ENCODE measurements around the gene CUX1. TPM values are rescaled to one million over a fixed set of nuclear protein-coding genes. Genes with fewer than 3 reads are reported as not detected.

Gene CUX1
- total RNA-seq, 4 donors from 2014 or later: 52.5 to 93.6 (median 63.7) TPM

DNA sequence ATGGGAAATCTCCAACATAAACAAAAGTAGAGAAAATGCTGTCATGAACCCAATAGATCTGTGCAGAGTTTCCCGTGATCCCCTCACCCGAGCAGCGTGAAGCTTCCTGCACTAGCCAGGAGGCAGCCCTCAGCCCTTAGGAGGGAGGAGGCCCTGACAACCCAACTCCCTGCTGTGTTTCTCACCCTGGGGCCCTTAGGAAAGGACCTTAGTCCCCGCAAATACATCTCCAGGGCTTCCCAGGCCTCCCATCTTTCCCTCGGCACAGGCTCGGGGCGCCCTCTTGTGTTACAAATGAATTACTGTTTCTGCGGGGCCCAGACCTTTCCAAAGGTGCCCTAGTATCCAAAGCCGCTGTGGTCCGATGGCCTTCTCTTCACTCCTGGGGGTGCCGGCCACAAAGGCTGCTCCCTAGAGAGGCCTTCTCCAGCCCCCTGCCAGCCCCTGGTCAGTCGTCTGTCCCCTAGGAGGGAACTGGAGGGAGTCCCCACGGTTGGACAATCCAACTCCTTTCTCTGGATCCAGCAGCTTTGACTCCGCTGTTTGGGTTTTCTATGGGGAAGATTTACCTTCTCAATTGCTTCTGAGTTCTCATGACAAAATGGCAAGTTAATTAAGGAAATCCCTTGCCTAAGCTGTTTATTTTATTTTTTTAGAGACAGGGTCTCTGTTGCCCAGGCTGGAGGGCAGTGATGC is 419.3 kb downstream of the CUX1 start:
- Histone ChIP-seq H3K4me3 (no peak overlapping the region), H3K4me1 (no peaks in the 10 kb centered on the region), H3K9me3 (no peaks in the 10 kb centered on the region), H3K36me3 (peaks cover 31% of the 10 kb centered on the region), H3K27ac (no peak overlapping the region), H3K27me3 (no peaks in the 10 kb centered on the region)
- 40% methylated on average over 14 of the region's 14 CpGs for WGBS
- TF ChIP-seq, protein P1, sequence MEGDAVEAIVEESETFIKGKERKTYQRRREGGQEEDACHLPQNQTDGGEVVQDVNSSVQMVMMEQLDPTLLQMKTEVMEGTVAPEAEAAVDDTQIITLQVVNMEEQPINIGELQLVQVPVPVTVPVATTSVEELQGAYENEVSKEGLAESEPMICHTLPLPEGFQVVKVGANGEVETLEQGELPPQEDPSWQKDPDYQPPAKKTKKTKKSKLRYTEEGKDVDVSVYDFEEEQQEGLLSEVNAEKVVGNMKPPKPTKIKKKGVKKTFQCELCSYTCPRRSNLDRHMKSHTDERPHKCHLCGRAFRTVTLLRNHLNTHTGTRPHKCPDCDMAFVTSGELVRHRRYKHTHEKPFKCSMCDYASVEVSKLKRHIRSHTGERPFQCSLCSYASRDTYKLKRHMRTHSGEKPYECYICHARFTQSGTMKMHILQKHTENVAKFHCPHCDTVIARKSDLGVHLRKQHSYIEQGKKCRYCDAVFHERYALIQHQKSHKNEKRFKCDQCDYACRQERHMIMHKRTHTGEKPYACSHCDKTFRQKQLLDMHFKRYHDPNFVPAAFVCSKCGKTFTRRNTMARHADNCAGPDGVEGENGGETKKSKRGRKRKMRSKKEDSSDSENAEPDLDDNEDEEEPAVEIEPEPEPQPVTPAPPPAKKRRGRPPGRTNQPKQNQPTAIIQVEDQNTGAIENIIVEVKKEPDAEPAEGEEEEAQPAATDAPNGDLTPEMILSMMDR (IDR thresholded peaks at IDR 0.05): peak; percentile 66 to 71
- no peak for TF ChIP-seq POLR2AphosphoS5 (IDR thresholded peaks at IDR 0.05)
- TF ChIP-seq EP300 (IDR thresholded peaks at IDR 0.05): no peak
- no peak for TF ChIP-seq POLR2A (IDR thresholded peaks at IDR 0.05)
- DNase-seq (ENCODE audit: low spot score in 2 of 2): no peak

DNA sequence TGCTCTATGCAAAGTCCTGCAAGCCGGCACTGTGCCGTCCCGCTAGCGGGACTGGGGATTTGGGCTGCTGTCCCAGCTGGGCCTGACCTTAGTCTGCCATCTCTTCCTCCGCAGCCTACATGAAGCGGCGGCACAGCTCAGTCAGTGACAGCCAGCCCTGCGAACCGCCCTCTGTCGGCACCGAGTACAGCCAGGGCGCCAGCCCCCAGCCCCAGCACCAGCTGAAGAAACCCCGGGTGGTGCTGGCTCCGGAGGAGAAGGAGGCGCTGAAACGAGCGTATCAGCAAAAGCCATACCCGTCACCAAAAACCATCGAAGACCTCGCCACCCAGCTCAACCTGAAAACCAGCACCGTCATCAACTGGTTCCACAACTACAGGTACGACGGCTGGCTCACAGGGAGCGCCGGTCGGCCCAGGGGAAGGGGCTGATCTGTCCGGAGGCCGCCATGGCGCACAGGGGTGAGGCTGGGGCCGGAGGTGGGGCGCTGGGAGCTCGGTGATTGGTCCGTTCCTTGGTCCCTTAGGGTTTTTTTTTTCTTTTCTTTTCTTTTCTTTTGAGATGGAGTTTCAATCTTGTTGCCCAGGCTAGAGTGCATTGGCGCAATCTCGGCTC is 421.9 kb downstream of the CUX1 start:
- TF ChIP-seq EP300 (IDR thresholded peaks at IDR 0.05): no peak
- no peaks in the 10 kb centered on the region for H3K4me1 ChIP-seq
- no peak overlapping the region for H3K27ac ChIP-seq
- peaks cover 30% of the 10 kb centered on the region for H3K36me3 ChIP-seq
- H3K27me3 ChIP-seq: no peaks in the 10 kb centered on the region
- DNase-seq (ENCODE audit: low spot score in 2 of 2): no peak
- no peak overlapping the region for H3K4me3 ChIP-seq
- WGBS: 95% methylated on average over 31 of the region's 35 CpGs
- no peaks in the 10 kb centered on the region for H3K9me3 ChIP-seq

DNA sequence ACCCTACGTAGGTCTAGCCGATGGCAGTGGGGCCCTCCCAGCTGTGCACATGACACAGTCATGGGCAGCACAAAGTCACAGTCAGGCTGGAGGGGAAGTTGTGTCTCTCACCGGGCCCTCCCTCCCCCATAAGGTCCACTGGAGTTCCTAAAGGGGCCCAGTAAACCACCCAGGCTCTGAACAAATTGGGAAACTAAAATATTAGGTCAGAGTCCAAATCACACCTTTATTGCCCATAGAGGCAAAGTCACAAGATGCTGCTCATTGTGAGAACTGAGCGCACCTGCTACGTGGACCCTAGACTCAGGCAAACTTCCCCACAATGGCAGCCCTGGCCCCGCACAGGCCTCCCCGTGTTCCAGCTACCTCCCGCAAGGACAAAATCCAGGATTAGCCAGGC is 424.0 kb downstream of the CUX1 start:
- Histone ChIP-seq H3K4me3 (no peak overlapping the region), H3K27me3 (no peaks in the 10 kb centered on the region), H3K4me1 (no peaks in the 10 kb centered on the region), H3K9me3 (no peaks in the 10 kb centered on the region), H3K36me3 (peaks cover 34% of the 10 kb centered on the region), H3K27ac (no peak overlapping the region)
- no peak for DNase-seq (ENCODE audit: low spot score in 2 of 2)
- TF ChIP-seq, protein P1 (IDR thresholded peaks at IDR 0.05): no peak
- TF ChIP-seq POLR2A (IDR thresholded peaks at IDR 0.05) (no peak), EP300 (IDR thresholded peaks at IDR 0.05) (no peak), POLR2AphosphoS5 (IDR thresholded peaks at IDR 0.05) (no peak)
- WGBS: 93% methylated on average over 5 of the region's 8 CpGs

DNA sequence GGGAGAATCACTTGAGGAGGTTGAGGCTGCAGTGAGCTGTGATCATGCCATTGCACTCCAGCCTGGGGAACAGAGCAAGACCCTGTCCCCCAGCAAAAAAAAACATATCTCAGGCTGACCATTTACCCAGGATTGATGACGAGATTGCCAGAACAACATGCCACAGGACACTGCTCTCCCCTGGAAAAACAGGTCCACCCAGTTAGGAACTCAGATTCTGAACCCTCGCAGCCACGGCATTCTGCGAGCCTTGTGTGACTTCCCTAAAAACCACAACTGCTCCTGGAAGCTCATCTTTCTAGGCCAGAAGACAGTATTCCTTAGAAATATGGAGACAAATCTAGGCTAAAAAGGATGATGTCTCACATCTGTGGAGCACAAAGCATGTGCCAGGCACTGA is 427.2 kb downstream of the CUX1 start:
- Histone ChIP-seq H3K9me3 (no peaks in the 10 kb centered on the region), H3K27ac (no peak overlapping the region), H3K27me3 (no peaks in the 10 kb centered on the region), H3K36me3 (peaks cover 42% of the 10 kb centered on the region), H3K4me1 (no peaks in the 10 kb centered on the region), H3K4me3 (no peak overlapping the region)
- 80% methylated on average over 4 of the region's 4 CpGs for WGBS
- TF ChIP-seq EP300 (IDR thresholded peaks at IDR 0.05): no peak
- TF ChIP-seq, protein P1 (IDR thresholded peaks at IDR 0.05): no peak
- TF ChIP-seq POLR2AphosphoS5 (IDR thresholded peaks at IDR 0.05): no peak
- TF ChIP-seq POLR2A (IDR thresholded peaks at IDR 0.05): no peak
- no peak for DNase-seq (ENCODE audit: low spot score in 2 of 2)

DNA sequence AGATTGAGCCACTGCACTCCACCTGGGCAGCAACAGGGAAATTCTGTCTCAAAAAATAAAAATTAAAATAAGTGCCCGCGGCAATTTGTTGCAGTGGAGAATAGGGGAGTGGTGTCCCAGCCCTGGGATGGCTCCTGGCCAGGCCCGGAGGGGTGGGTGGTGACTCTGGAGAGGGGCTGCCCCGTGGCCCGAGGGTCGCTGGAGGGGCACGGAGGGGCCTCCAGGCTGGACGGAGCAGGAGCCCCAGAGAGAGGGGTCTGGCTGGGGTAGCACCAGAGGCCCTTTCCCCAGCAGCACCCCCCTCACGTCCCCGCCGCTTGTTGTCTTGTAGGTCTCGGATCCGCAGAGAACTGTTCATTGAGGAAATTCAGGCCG is 430.6 kb downstream of the CUX1 start:
- no peaks in the 10 kb centered on the region for H3K4me1 ChIP-seq
- no peaks in the 10 kb centered on the region for H3K27me3 ChIP-seq
- H3K4me3 ChIP-seq: no peak overlapping the region
- WGBS: 90% methylated on average over 14 of the region's 14 CpGs
- H3K36me3 ChIP-seq: peaks cover 32% of the 10 kb centered on the region
- no peak for TF ChIP-seq POLR2AphosphoS5 (IDR thresholded peaks at IDR 0.05)
- TF ChIP-seq, protein P1 (IDR thresholded peaks at IDR 0.05): no peak
- no peak for TF ChIP-seq EP300 (IDR thresholded peaks at IDR 0.05)
- TF ChIP-seq POLR2A (IDR thresholded peaks at IDR 0.05): no peak
- no peak for DNase-seq (ENCODE audit: low spot score in 2 of 2)
- no peak overlapping the region for H3K27ac ChIP-seq
- no peaks in the 10 kb centered on the region for H3K9me3 ChIP-seq

Measured in suprapubic skin (tissue), 4 donors.